GM19452 (cell line): ENCODE data around the gene EGFLAM.
"Not testable (repeated sequence)": the region's sequence is repeated elsewhere in the genome, so short reads cannot be mapped to it uniquely, and the experiment has no call there.

Experiments
- ATAC-seq: cut with Tn5 transposase; IDR thresholded peaks from one replicate; pipeline ENCODE4 v1.9.1; 2021; ENCODE audit not compliant: unreplicated experiment

Gene EGFLAM

DNA sequence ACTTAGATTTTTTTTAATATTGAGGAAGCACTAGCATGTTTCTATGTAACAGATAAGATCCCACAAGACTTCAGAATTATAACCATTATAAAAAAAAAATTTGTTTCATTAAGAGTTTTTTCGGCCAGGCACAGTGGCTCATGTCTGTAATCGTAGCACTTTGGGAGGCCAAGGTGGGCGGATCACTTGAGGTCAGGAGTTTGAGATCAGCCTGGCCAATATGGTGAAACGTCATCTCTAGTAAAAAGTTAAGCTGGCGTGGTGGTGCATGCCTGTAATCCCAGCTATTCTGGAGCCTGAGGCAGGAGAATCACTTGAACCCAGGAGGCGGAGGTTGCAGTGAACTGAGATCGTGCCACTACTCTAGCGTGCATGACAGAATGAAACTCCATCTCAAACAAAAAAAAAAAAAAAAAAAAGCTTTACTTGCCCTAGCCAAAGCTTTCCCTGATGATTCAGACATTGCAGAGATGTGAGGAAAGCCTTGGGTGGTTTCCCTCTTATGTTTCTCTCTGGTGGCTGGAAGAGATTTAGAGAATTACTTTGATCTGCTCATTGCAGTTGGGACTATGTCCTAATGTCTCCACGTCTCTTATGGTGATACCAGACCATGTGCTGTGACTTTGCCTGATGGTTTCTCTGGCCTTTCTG is 65.4 kb downstream of the EGFLAM start:
- ATAC-seq = no peak

DNA sequence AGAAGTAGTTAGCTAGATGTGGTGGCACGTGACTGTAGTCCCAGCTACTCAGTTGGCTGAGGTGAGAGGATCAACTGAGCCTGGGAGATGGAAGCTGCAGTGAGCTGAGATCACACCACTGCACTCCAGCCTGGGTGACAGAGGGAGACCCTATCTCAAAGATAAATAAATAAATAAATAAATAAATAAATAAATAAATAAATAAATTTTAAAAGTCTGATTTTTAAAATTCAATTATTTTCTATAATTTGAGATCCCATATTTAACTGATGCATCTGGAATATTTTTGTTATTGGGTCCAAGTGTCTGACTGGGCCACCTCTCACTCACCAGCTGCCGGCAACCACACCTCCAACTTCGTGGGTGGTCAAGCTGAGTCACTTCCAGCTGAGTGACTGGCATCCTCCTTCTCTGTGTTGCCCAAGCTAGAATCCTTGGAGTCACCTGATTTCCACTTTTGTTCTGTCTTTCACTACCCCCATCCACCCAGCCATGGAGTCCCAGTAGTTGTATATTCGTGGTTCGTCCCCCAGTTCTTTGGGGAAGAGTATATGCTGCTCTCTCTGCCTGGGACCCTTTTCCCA is 70.9 kb downstream of the EGFLAM start:
- no peak for ATAC-seq

- ATAC-seq = no peak
Observed at GRCh38 chr5:38330207-38330606, 71.8 kb downstream of the EGFLAM start.

DNA sequence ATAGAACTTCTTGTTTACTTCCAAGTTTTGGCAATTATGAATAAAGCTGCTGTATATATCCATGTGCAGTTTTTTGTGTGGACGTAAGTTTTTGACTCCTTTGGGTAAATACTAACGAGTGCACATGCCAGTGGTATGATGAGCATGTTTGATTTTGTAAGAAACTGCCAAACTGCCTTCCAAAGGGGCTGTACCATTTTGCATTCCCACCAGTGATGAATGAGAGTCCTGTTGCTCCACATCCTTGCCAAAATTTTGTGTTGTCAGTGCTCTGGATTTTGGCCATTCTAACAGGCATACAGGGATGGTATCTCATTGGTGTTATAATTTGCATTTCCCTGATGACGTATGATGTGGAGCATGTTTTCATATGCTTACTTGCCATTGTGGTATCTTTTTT is 73.5 kb downstream of the EGFLAM start:
- no peak for ATAC-seq

GRCh38 chr5:38333181-38333580 is 74.8 kb downstream of the EGFLAM start:
- ATAC-seq = not testable (repeated sequence)

GRCh38 chr5:38338455-38338854 is 80.1 kb downstream of the EGFLAM start:
- no peak for ATAC-seq

- ATAC-seq = no peak
Observed at GRCh38 chr5:38339446-38339845, 81.1 kb downstream of the EGFLAM start.

- ATAC-seq = no peak
Observed at GRCh38 chr5:38341056-38341455, 82.7 kb downstream of the EGFLAM start.

- no peak for ATAC-seq
Observed at GRCh38 chr5:38341641-38342040, 83.3 kb downstream of the EGFLAM start.

DNA sequence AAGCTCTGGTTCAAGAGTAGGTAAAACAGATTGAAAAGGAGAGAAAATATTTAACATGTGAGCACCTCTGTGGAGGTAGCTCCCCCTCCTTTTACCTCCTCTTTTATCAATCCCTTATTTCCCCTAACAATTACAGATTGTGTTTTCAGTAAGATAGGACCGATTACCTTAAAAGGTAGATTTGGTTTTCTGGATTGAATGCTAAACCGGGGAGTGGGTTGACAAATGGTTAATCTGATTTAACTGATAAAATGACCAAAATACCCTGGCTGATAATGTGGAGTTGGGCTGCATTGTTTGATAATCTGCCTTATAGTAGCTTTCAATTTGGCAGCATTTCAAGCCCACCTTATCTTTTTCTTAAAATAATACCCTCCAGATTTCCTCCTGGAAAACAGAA is 83.9 kb downstream of the EGFLAM start:
- ATAC-seq = no peak

DNA sequence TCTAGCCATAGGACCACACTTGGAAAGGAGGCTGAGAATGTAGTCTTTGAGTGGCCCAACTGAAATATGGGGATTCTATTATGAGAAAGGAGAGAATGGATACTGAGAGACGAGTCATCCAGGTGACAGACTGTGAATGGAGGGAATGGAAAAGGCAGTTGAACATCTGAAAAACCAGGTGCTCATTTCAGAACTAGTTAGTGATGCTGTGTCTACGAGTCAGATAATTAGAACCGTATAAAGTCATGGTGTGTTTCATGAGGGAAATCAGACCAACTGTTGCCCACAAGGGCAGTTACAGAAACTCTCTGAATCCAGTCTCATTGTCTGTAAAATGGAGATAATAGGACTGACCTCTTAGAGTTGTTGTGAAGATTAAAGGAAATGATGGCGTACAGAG is 86.5 kb downstream of the EGFLAM start:
- no peak for ATAC-seq

DNA sequence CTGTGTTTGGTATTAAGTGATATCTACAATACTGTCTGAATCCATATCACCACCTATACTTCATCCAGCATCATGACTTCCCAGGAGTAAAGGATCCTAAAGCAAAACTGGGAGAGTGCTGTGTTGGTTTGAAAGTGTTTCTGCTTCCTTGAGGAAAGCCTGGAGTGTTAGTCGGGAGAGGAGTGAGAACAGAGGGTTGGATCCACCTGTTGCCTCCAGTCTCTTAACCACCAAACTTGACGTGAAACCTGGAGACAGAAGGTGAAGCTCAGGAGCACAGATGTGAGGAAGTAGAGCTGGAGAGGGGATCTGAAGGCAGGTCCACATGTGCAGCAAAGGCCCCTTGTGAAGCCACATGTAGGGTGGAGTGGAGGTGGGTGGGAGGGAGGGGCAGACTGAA is 88.2 kb downstream of the EGFLAM start:
- no peak for ATAC-seq

GRCh38 chr5:38347040-38347763 is 88.8 kb downstream of the EGFLAM start:
- ATAC-seq = no peak

DNA sequence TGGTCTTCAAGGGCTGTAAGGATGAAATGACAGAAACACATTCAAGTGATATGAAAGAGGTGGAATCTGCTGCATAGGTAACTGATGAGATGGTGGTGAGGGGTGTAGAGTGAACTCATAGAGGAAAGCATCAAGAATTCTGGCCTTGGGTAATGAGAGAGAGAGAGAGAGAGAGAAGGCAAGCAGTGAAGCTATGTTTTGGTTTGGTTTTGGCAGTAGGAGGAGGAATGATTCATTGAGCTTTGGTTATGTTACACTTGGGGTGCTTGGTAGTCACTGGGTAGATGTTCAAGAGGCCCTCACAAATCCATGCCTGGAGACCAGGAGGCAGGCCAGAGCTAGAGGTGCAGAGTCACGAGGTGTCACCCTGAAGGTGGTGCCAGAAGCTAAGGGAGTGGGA is 89.5 kb downstream of the EGFLAM start:
- no peak for ATAC-seq

DNA sequence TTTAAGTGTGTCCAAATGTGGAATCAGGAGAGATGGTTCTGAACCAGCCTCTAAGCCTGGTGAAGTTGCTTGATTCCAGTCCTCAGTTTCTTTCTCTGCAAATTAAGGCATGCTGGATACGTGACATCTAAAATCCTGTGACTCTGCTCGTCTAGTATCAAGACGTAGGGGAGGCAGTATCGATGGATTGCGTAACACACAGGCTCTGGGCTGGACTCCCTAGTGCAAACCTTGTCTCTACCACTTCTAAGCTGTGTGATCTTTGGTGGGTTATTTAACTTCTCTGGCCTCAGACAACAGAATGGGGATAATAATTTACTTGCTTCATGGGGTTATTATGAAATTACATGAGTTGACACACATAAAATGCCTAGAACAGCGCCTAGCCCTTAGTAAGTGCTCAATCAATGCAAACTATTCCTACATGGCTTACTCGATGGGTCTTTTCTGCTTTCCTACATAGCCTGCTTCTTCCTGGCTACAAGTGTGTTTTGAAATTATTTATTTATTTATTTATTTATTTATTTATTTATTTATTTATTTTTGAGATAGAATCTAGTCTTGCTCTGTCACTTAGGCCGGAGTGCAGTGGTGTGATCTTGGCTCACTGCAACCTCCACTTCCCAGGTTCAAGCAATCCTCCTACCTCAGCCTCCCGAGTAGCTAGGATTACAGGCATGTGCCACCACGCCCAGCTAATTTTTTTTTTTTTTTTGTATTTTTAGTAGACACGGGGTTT is 102.1 kb downstream of the EGFLAM start:
- no peak for ATAC-seq

- ATAC-seq = no peak
Observed at GRCh38 chr5:38362713-38363112, 104.4 kb downstream of the EGFLAM start.

DNA sequence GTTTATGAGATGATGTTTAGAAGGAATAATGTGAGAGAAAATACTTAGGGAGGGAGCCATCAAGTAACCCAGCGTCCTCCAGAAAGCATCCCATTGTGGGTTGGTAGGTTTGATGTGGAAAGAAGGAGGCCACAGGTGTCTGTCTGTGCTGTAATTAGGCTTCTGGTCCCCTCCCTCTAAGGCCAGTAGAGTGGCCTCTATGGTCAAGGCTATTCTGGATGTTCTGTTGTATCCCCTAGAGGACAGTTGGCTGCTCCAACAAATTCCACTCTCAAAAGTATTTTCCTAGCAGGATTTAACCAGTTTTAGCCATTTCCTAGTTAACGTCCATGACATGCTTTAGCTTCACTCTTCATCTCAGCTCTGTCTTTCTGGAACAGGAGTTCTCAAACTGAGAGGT is 106.5 kb downstream of the EGFLAM start:
- no peak for ATAC-seq

DNA sequence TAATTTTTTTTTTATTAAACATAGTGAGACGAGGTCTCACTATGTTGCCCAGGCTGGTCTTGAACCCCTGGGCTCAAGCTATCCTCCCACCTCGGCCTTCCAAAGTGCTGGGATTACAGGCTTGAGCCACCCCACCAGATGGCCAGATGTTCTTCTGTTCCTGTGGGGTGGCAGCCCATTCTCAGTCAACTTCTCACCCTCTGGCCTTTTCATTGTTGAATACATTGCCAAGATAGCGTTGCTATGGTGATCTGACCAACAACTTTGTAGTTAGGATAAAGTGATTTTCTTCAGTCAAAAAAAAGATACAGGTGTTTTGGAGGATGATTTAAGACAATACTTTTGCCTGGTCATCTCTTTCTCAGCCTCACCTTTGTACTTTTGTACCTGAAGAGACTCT is 109.1 kb downstream of the EGFLAM start:
- ATAC-seq = no peak

DNA sequence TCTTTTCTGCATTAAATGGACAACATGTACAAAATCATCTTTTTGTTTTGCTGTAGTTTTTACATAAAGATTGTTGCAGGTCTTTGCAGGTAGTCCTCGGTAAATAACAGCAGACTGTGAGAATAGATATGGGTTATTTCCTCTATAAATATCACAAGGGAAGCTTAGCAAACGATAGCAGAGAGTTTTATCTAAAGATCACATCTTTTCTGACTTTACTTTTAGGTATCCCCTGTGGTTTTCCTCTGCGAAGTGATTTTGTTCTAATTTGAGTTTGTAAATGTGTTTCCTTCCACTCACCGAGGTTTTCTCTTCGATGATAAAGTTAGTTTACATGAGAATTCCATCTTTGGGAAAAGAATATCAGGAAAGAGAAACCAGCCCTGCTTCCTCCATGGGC is 109.6 kb downstream of the EGFLAM start:
- no peak for ATAC-seq

DNA sequence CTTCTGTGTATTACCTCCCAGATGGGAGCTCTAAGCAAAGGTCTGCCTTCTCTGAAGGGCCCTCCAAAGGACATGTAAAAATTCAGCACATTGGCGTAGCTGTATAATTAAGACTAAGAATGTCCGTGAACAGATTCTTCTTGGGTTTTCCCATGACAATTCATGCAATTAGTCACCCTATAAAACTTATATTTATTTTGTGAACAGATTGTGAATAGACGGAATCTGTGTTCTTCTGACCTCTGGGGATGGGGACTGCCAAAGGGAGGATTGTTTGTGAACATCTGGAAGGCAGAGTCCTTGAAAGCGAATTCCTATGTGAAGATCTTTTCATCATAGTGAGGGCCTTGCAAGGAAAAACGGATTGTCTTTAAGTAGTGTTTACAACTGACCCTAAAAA is 111.3 kb downstream of the EGFLAM start:
- no peak for ATAC-seq

DNA sequence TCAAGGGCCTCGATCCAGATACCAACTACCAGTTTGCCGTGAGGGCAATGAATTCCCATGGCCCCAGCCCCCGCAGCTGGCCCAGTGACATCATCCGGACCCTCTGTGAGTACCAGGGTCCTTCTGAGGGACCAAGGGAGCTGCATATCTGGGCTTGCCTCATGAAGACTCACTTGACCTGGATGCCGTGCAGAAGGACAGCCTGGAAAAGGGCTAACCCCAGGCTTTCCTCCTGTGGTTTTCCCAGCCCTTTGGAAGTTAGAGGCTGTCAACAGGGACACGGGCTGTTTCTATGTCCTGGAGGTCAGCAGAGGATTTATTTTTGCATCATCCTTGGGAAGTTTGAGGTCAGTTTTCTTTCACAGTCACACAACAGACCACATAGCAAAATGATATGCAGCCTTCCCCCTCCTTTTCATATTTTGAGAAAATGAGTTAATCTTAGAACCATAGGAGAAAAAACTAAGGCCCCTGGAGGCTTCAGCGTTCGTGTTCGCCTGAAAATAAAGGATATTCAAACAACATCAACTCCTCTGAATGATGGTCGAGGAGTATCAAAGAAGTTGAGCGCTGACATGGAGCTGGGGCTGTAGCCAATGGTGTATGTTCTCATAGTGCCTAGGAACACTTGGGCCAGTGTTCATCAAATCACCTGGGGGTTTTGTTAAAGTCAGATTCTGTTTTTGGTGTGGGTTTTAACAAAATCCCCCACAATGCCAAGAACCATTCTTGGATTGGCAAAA is 112.2 kb downstream of the EGFLAM start:
- no peak for ATAC-seq
